Measurements from ENCODE around the gene CKMT2.
A peak's percentile ranks its signal among the peaks of the same experiment; 100 is the strongest.
"Not testable (repeated sequence)": the region's sequence is repeated elsewhere in the genome, so short reads cannot be mapped to it uniquely, and the experiment has no call there.

CKMT2 gene

DNA sequence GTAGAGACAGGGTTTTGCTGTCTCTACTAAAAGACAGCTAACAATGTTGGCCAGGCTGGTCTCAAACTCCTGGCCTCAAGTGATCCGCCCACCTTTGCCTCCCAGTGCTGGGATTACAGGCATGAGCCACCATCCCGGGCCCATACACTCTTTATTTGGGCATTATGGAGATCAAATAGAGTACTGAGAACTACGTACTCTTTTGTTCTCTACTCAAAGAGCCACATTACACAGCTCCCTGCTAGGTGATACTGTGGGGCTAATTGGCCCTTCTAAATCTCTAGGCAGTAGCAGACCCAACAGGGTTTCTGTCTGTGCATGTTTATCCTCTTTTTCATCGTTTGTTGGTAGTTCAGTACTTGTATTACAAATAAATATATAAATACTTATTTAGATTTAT is 16.1 kb downstream of the CKMT2 start:
- no peak for DNase-seq (ENCODE audit: extremely low read depth in 1 of 2, low read depth in 1 of 2)

DNA sequence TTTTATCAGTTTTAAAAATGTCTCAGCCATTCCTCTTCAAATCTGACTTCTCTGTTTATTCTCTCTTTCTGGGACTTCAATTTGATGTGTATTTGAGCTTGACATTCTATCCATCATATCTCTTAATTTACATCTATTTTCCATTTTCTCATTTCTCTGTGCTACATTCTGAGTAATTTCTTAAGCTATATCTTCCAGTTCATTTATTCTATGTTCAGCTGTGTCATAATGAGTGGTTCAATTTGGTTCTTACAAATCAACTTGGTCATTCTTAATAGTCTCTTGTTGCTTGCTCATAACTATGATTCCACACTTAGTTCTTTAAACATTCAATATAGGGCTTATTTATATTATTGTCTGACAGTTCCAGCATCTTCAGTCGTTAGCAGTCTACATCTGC is 16.9 kb downstream of the CKMT2 start:
- no peak for DNase-seq (ENCODE audit: extremely low read depth in 1 of 2, low read depth in 1 of 2)

DNA sequence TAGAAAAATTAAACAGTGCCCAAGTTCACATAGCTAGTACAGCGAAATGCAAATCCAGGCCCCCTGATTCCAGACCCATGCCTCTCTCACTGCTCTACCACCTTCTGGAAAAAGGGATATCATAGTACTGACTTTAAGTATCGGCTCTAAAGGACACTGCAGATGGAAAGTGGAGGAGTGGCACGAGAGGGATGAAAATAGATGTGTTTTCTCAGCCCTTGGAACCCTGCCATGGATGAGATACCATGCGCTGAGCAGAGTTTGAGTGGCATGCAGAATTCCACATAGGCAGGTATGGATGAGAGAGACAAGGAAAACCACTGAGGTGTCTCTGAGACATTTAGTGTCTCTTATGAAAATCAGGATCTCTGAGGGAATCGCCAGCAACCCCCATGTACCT is 18.8 kb downstream of the CKMT2 start:
- no peak for DNase-seq (ENCODE audit: extremely low read depth in 1 of 2, low read depth in 1 of 2)

DNA sequence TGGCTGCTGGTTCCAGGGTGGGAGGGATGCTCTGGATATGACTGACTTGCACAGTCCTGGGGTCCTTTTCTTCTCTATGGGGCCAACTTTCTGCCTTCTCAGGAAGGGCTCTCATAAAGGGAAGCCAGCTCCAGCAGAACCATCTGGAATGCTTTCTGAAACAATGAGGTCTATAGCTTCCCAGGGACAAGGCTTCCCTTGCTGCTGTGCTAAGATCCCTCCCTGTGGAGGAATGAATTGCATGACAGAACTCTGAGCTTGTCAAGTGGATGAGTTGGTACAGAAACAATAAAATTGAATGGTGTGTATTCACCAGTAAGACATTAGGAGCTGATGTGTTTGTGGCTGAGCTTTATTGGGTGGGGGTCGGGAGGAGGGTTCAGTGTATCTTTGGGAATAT is 19.8 kb downstream of the CKMT2 start:
- no peak for DNase-seq (ENCODE audit: extremely low read depth in 1 of 2, low read depth in 1 of 2)

DNA sequence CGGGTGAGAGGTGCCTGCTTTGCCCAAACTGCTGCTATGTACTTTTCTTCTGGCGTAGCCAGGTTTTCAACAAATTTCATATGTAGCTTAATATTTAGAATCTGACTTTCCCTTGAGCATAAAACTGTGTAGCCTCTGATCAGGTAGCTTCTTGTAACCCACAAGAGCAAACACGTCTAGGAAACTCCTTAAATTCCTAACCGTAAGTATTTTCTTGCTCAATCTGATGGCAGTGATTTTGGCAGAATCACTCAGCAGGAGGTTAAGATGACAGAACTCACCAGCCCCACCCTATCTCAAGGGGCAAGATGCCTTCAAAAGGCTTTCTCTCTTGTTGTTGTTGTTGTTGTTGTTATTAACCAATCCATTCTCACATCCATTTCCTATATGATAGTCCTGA is 20.8 kb downstream of the CKMT2 start:
- no peak for DNase-seq (ENCODE audit: extremely low read depth in 1 of 2, low read depth in 1 of 2)

DNA sequence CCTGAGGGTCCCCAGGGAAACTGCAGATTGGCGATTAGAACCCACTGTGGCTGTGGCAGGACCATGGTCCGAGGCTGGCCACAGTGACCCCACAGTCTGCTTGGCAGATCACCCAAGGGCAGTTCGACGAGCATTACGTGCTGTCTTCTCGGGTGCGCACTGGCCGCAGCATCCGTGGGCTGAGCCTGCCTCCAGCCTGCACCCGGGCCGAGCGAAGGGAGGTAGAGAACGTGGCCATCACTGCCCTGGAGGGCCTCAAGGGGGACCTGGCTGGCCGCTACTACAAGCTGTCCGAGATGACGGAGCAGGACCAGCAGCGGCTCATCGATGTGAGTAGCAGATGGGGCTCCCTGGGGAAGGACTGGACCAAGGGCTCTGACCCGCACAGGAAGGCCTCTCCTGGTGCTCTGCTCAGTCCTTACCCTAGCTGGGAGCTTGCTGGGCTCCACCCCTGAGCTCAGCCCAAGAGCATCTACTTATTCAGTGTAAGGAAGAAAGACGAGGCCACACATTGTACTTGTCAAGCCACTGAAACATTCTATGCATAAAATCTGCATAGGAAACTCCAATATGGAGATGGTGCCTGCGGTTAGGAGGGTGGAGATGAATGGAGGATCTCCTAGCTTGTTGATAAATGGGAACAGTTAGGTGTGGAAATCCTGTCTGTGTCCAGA is 21.9 kb downstream of the CKMT2 start:
- no peak for DNase-seq (ENCODE audit: extremely low read depth in 1 of 2, low read depth in 1 of 2)

DNA sequence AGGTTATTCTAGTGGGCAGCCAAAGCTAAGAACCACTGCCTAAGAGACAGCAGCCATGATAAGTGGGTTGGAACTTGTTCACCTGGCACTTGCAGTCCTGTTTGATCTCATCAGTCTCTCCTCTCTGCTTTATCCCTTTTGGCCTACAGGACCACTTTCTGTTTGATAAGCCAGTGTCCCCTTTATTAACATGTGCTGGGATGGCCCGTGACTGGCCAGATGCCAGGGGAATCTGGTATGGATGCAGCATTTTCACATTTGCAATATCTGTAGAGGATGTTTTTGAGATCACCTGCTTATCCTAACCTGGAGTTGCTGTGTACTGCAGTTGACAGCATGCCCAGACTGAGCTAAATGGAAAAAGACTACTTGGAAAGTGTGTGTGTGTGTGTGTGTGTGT is 23.6 kb downstream of the CKMT2 start:
- DNase-seq (ENCODE audit: extremely low read depth in 1 of 2, low read depth in 1 of 2): no peak

DNA sequence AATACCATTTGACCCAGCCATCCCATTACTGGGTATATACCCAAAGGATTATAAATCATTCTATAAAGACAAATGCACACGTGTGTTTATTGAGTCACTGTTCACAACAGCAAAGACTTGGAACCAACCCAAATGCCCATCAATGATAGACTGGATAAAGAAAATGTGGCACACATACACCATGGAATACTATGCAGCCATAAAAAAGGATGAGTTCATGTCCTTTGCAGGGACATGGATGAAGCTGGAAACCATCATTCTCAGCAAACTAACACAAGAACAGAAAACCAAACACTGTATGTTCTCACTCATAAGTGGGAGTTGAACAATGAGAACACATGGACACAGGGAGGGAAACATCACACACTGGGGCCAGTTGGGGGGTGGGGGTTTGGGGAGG is 29.7 kb downstream of the CKMT2 start:
- not testable (repeated sequence) for DNase-seq (ENCODE audit: extremely low read depth in 1 of 2, low read depth in 1 of 2)

DNA sequence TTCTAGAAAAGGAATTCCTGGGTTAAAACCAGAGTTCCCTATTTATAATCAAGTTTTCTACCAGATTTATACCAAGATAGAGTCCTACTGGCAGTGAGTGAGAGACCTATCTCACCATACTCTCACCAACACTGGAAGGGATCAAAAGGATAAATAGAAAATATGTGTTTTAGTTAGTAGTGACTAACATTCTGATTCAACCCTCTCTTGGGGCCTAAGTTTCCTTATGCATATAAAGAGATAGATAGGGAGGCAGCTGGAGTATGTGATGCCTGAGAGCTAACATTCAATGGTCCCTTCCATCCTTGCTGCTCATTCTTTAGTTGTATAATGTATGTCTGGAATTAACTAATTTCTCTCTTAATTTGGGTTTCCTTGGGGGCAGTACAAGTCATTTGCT is 32.0 kb downstream of the CKMT2 start:
- no peak for DNase-seq (ENCODE audit: extremely low read depth in 1 of 2, low read depth in 1 of 2)

DNA sequence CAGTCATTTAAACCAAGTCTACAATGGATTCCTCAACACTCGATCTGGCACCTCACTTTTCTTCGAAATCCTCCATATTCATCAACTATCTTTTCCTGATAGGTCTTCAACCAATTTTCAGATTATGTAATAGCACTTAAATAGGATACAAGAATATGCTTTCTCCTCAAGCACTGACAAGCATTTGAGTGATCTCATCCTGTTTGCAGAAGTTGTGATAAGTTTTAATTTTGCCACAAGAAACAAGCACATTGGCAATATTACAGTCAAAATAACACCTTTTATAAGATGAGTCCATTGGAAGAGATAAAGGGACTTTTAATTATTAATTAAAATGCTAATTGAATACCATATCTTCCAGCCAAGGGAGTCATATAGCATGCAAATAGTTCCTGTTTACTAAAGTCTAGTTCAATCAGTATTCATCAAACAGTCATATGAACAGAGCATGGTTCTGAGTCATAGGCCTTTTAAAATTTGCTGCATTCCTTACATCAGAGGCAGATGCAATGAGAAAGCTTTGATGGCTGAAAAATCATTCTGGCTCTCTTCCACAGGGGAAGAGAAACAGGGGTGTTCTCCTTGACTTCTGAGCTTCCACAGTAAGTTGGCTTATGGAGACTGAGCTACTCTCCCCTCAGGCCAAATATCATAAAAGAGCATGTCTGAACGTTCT is 35.5 kb downstream of the CKMT2 start:
- DNase-seq (ENCODE audit: extremely low read depth in 1 of 2, low read depth in 1 of 2): no peak

DNA sequence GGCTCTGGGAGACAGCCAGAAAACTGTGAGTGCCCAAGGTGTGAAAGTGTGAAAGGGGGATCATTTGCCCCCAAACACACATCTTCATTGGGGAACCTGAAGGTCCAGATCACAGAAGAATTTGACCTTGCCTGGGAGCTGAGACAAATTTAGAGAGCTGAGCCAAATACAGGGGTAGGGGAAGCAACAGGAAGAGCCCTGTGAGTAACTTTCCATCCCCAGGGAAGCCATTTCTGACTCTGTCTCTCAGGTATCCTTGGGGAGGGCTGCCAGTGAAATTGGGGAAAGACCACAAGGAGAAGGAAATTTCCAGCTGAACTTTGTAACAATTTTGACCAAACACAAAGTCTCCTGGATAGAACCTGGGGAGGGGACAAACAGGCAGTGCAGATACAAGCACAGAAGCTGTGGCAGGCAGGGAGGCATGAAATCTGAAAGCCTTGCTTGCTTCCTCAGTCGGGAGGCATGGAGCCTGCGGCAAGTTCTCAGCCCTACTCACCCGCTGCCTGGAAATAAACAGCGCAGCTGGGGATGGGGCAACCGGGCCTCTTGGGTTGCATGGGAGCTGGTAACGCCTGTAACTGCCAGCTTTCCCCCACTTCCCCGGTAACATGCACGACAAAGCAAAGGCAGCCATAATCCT is 36.8 kb downstream of the CKMT2 start:
- no peak for DNase-seq (ENCODE audit: extremely low read depth in 1 of 2, low read depth in 1 of 2)

DNA sequence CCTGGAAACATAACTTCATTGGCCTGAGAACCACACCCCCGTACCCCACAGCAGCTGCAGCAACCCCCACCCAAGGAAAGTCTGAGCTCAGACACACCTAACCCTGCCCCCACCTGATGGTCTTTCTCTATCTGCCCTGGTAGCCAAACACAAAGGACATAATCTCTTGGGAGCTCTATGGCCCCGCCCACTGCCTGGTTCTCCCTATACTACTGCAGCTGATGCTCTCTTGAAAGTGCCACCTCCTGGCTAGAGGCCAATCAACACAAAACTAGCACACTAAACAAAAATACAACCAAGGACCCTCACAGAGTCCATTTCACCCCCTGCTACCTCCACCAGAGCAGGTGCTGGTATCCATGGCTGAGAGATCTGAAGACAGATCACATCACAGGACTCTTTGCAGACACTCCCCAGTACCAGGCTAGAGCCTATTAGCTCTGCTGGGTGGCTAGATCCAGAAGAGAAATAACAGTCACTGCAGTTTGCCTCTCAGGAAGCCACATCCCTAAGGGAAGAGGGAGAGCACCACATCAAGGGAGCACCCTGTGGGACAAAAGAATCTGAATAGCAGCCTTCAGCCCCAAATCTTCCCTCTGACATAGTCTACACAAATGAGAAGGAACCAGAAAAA is 37.4 kb downstream of the CKMT2 start:
- not testable (repeated sequence) for DNase-seq (ENCODE audit: extremely low read depth in 1 of 2, low read depth in 1 of 2)

DNA sequence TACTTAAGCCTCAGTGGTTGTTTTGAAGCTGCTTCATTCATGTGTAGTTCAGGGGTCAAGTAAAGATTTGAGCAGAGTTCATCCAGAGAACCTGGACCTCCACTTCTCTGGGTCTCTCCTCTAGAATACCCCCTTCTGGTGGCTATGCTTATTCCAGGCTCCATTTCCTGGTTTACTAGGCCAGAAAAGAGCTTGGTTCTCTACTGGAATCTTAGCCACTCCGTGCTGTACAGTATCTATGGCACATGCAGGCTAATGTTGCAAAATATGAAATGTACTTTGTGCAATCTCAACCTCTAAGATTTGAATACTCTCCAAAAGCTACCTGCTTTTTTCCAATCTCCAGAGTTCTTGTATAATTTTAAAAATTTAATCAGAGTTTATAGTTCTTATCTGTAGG is 50.9 kb downstream of the CKMT2 start:
- DNase-seq (ENCODE audit: extremely low read depth in 1 of 2, low read depth in 1 of 2): no peak

DNA sequence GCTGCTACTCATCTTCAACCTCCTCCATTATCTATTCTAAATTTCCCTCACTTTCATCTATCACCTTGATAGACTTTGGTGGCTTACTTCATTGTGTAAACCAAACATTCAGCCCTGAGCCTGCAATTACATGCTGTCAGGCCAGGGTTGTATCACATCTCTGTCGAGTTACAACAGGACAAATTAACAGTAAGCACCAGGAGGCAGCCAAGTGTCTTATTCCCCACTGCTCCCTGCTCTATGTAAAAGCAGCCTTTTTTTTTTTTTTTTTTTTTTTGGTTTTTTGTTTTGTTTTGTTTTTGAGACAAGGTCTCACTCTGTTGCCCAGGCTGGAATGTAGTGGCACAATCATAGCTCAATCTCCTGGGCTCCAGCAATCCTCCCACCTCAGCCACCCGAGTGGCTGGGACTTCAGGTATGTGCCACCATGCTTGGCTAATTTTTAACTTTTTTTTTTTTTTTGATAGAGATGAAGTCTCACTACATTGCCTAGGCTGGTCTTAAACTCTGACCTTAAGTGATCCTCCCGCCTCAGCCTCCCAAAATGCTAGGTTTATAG is 53.0 kb downstream of the CKMT2 start:
- DNase-seq (ENCODE audit: extremely low read depth in 1 of 2, low read depth in 1 of 2): no peak

DNA sequence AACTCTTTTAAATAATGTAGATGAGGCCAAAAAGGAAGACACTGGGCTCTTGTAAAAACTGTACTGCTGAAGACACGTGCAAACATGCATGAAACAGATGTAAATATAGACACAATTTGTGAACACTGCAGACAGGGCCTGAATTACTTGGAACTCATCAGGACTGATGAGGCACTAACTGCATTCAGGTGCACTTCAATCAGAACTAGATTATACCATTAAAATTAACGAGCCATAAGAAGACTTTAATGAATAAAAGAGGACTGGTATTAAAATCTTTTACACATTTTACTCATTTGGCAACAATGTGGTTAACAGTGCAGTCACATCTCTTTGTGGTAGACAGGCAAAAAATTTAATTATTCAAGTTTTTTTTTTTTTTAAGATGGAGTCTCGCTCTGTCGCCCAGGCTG is 54.9 kb downstream of the CKMT2 start:
- DNase-seq (ENCODE audit: extremely low read depth in 1 of 2, low read depth in 1 of 2): no peak

DNA sequence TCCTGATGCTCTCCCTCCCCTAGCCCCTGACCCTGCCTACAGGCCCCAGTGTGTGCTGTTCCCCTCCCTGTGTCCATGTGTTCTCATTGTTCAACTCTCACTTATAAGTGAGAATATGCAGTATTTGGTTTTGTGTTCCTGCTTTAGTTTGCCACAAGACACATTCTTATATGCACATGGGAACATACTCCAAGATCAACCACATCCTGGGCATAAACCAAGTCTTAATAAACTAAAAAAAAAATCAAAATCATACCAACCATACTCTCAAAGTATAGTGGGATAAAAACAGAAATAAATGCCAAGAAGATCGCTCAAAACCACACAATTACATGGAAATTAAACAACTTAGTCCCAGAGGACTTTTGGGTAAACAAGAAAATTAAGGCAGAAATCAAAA is 57.0 kb downstream of the CKMT2 start:
- DNase-seq (ENCODE audit: extremely low read depth in 1 of 2, low read depth in 1 of 2): no peak

DNA sequence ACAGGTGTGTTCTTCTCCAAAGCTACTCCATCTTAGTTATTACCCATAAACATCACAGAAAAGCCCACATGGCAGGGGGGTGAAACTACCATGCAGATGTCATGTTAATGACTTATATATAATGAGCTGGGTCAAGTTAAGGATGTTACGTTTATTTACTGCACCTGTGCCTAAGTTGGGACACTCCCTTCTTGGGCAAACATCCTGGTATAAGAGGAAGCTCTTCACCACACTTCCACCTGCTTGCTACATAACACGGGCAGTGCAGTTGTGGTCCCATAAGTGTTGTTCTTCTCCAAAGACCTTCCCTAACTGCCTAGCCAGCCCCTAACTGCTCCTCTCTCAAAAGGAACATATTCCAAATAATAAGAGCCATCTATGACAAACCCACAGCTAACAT is 59.0 kb downstream of the CKMT2 start:
- DNase-seq (ENCODE audit: extremely low read depth in 1 of 2, low read depth in 1 of 2): no peak

DNA sequence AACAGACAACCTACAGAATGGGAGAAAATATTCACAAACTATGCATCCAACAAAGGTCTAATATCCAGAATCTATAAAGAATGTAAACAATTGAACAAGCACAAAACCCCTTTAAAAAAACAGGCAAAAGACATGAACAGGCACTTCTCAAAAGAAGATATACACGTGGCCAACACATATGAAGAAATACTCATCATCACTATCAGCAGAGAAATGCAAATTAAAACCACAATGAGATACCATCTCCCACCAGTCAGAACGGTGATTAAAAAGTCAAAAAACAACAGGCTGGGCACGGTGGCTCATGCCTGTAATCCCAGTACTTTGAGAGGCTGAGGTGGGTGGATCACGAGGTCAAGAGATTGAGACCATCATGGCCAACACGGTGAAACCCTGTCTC is 60.9 kb downstream of the CKMT2 start:
- DNase-seq (ENCODE audit: extremely low read depth in 1 of 2, low read depth in 1 of 2): not testable (repeated sequence)

DNA sequence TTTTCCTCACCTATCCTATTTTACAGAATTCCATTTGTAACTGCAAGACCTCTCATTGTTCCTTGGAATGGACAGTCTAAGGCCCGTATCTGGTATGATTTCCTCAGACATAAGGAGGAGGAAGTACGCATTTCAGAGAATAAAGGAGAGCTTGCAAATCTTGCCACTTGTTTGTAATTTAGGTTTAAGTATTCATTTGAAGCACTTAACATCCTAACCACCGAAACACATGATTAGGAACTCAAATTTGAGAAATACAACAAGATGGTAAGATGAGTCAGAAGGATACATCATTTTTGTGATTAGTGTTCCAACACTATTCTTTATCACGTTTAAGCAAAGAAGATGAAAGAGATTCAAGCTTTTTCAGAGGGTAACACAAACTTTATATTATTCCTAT is 64.4 kb downstream of the CKMT2 start:
- no peak for DNase-seq (ENCODE audit: extremely low read depth in 1 of 2, low read depth in 1 of 2)

DNA sequence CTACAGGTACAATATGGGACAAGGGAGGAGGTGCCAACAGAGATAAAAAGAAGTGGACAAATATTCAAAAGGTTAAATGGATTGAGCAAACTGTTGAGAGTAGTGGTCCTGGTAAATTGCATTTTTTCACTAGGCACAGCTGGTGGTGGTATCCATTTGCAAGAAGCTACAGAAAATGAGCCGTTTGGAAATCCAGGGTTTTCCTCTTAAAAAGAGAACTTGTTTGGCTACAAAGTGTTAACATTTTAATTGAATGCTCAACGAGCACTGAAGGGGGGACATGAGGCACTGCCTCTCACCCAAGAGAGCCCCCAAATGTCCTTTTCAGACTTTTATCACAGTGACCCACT is 67.8 kb downstream of the CKMT2 start:
- DNase-seq (ENCODE audit: extremely low read depth in 1 of 2, low read depth in 1 of 2): no peak

DNA sequence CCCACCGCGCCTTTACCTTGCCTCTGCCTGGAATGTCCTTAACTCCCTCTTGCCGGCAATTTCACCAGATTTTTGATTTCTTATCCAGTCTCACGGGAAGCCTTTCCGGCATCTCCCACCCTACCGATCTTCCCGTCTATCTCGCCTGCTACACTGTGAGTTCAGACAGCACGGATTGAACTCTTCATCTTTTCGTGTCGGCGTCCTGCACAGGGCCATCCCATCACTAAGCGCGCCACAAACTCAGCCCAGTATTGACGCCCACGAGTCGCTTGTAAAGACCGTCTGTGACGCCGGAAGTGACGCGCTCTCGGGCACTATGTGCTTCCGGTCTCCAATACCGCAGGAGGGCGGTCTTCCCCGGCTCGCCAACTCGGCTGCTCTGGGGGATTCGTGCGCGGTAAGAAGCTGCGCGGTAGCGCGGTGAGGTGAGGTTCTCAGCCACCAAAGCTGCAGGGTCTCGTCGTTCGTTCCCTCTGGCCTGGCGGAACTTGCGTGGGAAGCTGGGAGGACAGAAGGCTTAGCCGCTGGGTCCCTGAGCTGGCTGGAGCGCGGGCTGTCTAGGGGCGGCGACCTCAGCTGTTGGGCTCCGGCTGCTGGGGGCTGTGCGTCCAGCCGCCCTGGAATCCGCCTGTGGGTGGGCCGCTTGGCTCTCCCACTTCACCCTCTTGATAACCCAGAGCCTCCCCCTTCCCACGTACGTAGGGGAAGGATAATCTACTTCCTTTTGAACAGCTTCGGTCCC is 68.3 kb downstream of the CKMT2 start, which contains the start of gene ZCCHC9:
Gene ZCCHC9 (plus strand): TSS at position 317 of the 745 bp plus-strand sequence. CDS start 3,171 bp downstream, outside the sequence.
- DNase-seq (ENCODE audit: extremely low read depth in 1 of 2, low read depth in 1 of 2): peak; percentile 80 to 88

Data from activated CD8-positive, alpha-beta memory T cell treated with anti-CD3 and anti-CD28 coated beads for 1 hour (primary cell).